ENCODE data around the gene IRS1.

GRCh38 chr2:226763320-226763719 lies 36.3 kb downstream of the IRS1 start:
- TF ChIP-seq CTCF (IDR thresholded peaks at IDR 0.05; ENCODE audit: borderline replicate concordance, extremely low read depth, low read length, poor library complexity, severe bottlenecking) (no peak), EZH2 (IDR thresholded peaks at IDR 0.05; ENCODE audit: borderline replicate concordance, low read depth, low read length, severe bottlenecking) (no peak)
